G401.6 (cell line): ENCODE results near the gene SLC6A12.

Experiments
- FAIRE-seq: peaks from 2 replicates; lab custom pipeline; 2012; peaks lifted over from hg19 to GRCh38; lab: Jason Lieb, UNC

Gene SLC6A12

GRCh38 chr12:162467-163307 is 51.3 kb downstream of the SLC6A12 start:
- no peak for FAIRE-seq

GRCh38 chr12:161823-162222 is 52.1 kb downstream of the SLC6A12 start:
- FAIRE-seq: no peak

- no peak for FAIRE-seq
Observed at GRCh38 chr12:160858-161257, 53.1 kb downstream of the SLC6A12 start.

DNA sequence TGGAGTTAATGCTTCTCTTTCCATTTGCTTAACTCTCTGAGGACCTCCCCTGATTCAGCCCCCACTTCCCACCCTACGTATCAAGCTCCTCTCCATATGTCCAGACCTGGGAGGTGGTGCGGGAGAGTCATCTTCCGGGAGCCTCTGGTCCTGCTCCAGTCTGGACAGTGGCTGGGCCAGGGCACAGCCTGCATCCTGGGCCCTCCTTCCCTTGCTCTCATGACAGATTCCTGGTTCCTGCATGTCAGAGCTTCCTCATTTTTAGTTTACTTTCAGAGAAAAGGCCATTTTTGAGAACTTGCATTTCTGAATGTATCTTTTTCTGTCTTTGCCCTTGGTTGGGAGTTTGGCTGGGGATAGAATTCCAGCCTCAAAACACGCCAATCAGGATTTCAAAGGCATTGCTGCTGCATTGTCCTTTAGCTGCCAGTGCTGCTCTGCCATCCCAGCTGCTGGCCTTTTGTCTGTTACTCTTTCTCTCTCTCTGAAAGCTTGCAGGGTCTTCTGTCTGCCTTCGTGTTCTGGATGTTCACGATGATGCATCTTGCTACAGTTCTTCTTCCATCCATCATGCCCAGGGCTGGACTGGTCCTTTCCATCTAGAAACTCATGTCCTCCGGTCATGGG is 54.7 kb downstream of the SLC6A12 start:
- no peak for FAIRE-seq

DNA sequence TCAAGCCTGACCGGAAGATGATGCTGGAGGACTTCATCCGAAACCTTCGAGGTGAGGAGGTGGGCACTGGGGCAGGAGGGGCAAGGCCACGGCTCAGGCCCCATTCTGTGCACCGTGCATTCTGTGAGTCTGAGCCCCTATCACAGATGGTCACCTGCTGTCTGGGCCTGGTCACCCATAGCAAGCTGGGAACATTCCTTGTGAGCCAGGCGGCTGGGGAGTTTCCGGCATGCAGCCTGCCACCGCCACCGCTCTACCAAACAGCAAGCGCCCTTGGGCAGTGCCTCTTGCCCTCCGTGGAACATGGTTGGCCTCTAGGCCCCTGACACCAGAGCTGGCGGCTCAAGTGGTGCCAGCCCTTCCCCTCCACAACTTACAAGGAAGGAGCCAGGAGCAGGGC is 56.3 kb downstream of the SLC6A12 start:
- no peak for FAIRE-seq

- no peak for FAIRE-seq
Observed at GRCh38 chr12:156945-157344, 57.0 kb downstream of the SLC6A12 start.

DNA sequence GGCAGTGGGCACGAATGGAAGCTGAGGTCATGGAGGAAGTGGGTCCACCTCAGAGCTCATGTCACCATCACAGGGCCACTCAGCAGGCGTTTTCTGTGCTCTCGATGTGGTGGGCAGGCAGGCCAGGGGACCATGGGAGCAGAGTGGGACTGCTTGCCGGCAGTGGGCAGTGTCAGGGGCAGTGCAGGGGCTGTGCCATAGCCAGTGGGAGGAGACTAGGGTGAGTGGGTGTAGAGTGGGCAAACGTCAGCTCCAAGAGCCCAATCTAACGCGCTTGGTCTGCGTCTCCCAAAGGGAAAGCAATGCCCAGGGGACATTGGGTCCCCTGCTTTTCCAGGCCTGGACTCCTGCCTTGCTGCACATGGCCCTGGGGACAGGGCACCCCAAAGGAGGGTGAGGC is 58.3 kb downstream of the SLC6A12 start:
- FAIRE-seq: no peak

DNA sequence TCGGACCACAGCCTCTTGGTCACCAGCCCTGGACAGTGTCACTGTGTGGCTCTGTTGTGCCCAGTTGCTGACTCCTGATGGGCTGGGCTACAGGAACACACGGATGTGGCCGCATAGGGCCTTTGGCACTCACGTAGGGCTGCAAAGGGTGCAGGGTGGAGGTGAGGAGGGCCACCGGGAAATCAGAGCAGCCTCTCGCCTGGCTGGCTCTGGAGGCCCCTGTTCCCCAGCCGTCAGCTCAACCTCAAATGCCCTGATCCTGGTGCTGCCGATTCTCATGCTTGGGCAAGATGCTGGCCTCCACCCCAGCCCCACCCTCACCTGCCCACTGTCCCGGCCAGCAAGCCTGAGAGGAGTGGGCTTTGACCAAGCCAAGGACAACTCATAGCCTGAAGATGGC is 59.0 kb downstream of the SLC6A12 start:
- FAIRE-seq: no peak

GRCh38 chr12:154058-154457 is 59.9 kb downstream of the SLC6A12 start:
- FAIRE-seq: no peak

DNA sequence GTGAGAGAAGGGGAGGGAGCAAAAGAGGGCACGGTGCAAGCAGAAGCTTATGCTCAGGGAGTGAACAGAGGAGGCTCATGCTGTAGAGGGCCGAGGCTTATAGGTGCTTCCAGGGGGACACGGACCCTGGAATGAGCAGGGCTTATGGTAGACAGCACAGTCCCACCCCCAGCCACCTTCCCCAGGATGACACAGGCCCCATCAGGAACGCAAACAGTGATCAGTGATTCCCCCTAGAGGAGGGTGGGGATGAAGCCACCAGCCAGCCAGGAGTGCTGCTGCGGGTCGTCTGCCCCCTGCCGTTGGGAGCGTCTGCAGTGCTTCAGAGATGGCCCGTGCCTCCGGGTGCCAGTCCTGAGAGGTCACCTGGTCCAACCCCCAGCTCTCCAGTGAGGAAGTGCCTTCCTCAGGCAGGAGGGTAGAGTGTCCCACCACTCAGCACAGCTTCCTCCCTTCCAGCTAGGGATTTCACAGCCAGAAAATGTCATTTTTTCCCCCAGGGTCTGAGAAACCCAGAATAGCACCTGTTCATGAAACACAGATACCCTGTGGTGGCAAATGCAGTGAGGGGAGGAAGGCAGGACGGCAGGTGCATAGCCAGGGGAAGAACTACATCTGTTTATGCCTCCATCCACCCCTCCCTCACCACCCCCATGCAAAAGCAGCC is 60.7 kb downstream of the SLC6A12 start:
- no peak for FAIRE-seq

GRCh38 chr12:152440-152839 is 61.5 kb downstream of the SLC6A12 start:
- FAIRE-seq: no peak

- FAIRE-seq: no peak
Observed at GRCh38 chr12:151579-151978, 62.4 kb downstream of the SLC6A12 start.

DNA sequence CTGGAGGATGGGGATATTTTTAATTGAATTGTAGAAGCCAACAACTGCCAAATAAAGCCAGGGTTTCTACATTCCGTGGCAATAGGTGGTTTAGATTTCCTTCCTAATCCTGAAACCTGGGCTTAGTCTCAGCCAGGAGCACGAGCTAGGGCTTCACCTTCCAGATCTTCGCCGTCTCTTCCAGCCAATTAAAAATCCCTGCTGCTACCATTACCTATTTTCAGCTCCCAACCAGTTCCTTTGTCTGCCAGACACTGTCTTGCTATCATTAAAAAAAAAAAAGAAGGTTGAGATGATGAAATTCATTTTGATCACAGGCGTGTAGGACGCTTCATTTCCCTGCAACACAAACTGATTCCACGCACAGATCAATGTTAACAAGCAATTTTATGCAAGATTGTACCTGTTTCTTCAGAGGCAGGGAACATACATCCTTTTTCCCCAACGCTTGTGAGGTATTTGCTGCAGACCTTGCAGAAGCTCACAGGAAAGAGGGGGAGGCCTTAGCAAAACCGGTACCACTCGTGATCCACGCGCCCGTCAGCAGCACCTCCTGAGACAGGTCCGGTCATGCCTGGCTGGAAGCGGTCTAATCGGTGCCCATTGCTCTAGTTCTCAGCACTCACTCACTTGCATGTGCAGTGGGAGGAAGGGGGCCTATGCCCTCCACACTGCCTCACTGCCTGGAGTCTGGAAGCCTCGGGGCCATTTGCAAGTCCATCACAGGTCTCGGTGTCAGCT is 65.1 kb downstream of the SLC6A12 start:
- FAIRE-seq: no peak

DNA sequence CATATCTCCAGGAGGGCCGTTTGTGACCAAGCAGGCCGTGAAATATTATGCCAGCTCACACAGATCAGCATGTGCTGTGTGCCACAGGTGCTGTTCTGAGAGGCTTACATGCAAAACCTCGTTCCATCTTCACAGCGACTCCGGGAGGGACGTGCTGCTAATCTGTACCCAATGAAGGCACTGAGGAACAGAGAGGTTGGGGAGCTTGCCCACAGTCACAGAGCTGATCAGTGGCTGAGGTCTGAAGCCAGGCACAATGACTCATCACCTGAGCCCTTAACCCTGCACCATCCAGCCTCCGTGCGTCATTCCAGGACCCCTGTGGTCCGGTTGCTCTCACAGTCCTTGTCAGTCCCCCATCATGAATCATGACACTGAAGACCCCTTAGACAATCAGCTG is 66.7 kb downstream of the SLC6A12 start:
- no peak for FAIRE-seq

- FAIRE-seq: no peak
Observed at GRCh38 chr12:145369-145960, 68.5 kb downstream of the SLC6A12 start.

- FAIRE-seq: no peak
Observed at GRCh38 chr12:144650-145284, 69.2 kb downstream of the SLC6A12 start.

DNA sequence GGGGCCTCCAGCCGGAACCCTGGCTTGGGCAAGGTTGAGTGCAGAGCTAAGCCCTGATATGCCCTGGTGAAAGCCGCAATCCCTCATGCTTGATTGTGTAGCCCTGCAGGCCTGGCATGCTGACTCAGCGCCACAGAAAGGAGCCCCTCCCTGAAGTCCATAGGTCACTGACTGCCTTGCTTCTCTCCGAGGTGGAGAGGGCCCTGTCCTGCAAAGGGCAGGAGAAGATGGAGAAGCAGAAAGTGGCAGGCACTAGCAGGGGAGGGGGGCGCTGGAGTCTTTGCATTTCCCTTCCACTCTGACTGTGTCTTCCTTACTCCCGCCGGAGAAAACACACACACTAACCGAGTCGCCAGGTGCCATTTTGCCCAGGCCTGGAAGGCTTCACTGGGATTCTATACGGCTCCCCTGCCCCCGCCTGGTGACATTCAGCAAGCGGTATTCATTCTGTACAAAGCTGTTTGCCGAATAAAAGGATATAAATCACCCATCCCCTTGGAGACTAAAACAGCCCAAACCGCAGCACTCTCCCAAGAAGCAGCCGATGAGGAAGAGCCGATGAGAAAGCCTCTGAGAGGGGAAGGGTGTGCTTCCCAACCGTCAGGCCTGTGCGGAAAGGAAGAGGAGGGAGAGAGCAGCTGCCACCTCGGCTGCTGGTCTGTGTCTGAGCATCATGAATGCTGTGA is 69.8 kb downstream of the SLC6A12 start:
- FAIRE-seq: no peak

GRCh38 chr12:140162-140561 is 73.8 kb downstream of the SLC6A12 start:
- no peak for FAIRE-seq
